GM19238 (cell line): ENCODE data around the gene NDN.
"Not testable (repeated sequence)": the region's sequence is repeated elsewhere in the genome, so short reads cannot be mapped to it uniquely, and the experiment has no call there.

Experiments used
- DNase-seq: peaks from one replicate; pipeline ENCODE4 v3.0.0; 2011; ENCODE audit warnings: low spot score; ENCODE audit not compliant: insufficient read length

NDN gene

GRCh38 chr15:23687143-23687470 lies at the start of gene NDN:
Gene NDN (minus strand): TSS chr15:23687305. CDS start chr15:23687217, 88 bp downstream.
- no peak for DNase-seq

GRCh38 chr15:23736033-23736673 lies 49.0 kb upstream of the NDN start:
- no peak for DNase-seq

GRCh38 chr15:23734862-23735261 lies 47.8 kb upstream of the NDN start:
- DNase-seq = no peak

GRCh38 chr15:23713874-23714656 lies 27.0 kb upstream of the NDN start:
- DNase-seq = not testable (repeated sequence)

GRCh38 chr15:23708332-23708731 lies 21.2 kb upstream of the NDN start:
- DNase-seq = no peak

GRCh38 chr15:23695282-23695681 lies 8.2 kb upstream of the NDN start:
- DNase-seq = no peak

- DNase-seq = no peak
Measured at GRCh38 chr15:23694592-23694991, 7.5 kb upstream of the NDN start.

- no peak for DNase-seq
Measured at GRCh38 chr15:23690450-23690852, 3.3 kb upstream of the NDN start.

- DNase-seq = no peak
Measured at GRCh38 chr15:23690015-23690414, 2.9 kb upstream of the NDN start.

- DNase-seq = no peak
Measured at GRCh38 chr15:23686466-23687142, 501 bp downstream of the NDN start.

GRCh38 chr15:23671481-23671880 lies 15.6 kb downstream of the NDN start:
- DNase-seq = no peak

- no peak for DNase-seq
Measured at GRCh38 chr15:23670970-23671369, 16.1 kb downstream of the NDN start.

GRCh38 chr15:23663232-23663631 lies 23.9 kb downstream of the NDN start:
- DNase-seq = no peak

GRCh38 chr15:23648920-23649515 lies 38.1 kb downstream of the NDN start:
- DNase-seq = no peak

GRCh38 chr15:23647421-23648370 lies 39.4 kb downstream of the NDN start, which contains the start of gene MAGEL2:
Gene MAGEL2 (minus strand): TSS chr15:23647867. CDS start chr15:23647742, 125 bp downstream.
- DNase-seq = no peak

- no peak for DNase-seq
Measured at GRCh38 chr15:23647001-23647295, 40.2 kb downstream of the NDN start.

- no peak for DNase-seq
Measured at GRCh38 chr15:23646165-23647000, 40.7 kb downstream of the NDN start.

GRCh38 chr15:23645371-23646164 lies 41.5 kb downstream of the NDN start:
- no peak for DNase-seq

- DNase-seq = no peak
Measured at GRCh38 chr15:23644829-23645228, 42.3 kb downstream of the NDN start.
